Measurements from ENCODE around the gene HS6ST3.
"Not testable (repeated sequence)": the region's sequence is repeated elsewhere in the genome, so short reads cannot be mapped to it uniquely, and the experiment has no call there.

HS6ST3 gene

DNA sequence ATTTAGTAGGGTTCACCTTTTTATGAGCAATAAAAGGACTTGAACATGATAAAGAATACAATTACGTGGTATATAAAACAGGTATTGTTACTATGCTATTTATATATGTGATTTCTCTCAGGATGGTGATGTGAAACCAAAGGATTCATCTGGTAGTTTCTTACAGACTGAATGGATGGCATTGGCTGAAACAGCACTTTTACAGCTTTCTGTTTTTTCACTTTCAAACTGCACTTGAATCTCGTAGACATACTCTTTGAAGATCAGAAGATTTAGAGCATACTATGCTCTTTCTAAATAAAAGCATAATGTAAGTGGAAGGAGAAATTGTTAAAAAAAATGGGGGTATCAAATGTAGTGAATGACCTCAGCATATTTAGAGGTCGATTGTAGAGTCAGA lies 354.8 kb downstream of the HS6ST3 start:
- DNase-seq (ENCODE audit: low spot score) = no peak

DNA sequence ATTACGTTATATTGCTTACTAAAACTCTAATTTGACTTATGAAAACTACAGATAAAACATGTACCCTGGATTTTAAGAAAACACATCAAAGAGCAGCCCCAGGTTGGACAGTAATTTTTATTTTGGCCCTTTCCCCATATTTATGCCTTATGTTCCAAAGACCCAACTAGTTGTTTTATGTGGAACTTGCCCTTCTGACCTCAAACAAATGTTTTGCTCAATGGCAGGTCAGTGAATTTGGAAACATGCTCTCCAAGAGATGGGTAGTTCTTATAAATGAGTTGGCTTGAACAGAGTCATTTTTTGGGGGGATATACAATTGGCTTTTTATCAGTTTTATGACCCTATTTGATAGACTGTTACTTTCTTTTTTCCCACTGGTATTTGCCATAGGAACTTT lies 360.0 kb downstream of the HS6ST3 start:
- no peak for DNase-seq (ENCODE audit: low spot score)

DNA sequence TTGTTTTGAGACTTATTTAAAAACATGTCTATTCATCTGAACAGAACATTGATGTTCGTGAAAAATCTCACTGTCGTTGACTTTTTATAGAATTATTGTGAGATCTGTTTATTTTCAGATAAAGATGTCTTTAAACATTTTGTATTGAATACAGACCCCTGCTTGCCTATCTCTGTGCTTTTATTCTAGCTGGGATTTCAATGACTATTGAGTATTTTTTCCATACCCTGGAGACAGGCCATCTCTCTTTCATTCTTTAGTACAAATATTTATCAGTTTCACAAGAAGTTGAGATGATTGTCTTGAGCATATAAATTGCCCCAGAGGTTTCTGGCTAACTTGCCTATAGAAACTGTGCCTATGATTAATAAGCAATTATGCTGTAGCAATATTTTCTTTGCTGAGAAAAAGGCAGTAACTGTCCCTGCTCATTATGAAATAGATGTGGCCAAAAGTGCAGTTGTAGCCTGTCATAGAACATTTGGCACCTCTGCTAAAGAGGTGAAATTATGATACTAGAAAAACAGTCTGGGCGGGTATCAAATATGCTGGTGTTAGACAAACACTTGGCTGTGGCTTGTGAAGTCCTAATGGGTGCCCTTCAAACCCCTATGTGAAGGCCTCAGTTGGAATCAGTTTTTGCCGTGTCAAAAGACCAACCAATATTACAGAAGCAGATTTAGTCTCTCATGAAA lies 360.6 kb downstream of the HS6ST3 start:
- no peak for DNase-seq (ENCODE audit: low spot score)

DNA sequence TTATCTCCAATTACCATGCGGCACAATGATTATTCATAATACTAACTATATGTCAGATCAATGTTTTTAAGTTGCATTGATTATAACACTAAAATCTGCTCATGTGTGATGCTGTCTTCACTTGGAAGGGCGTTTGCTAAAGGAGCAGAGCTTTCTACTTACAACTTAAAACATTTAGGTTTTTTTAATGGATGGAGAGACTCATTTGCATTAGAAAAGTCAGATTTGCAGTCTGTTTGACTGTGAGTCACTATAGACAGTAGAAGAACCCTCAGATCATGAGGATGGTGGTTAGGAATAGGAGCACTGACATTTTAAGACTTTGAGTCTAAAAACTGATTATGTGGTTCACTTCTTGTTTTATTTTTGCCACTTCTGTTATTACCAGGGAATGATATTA lies 364.6 kb downstream of the HS6ST3 start:
- no peak for DNase-seq (ENCODE audit: low spot score)

DNA sequence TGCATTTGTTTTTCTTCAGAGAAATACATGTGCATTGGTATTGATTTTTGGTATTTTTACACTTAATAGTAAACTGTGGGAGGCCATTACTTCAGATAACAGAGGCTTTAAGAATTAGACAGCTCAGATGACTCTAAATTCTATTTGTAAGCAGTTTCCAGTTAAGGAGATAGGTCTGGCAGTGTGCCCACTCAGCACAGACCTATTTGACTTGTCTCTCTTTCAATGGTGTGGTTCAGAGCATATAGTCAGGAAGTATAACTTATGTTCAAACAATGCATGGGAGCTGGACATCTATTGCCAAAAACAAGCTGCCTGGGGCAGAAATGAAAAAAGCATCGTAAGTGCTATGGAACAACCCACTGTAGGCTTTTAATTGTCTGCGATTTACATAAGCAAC lies 370.7 kb downstream of the HS6ST3 start:
- DNase-seq (ENCODE audit: low spot score) = no peak

DNA sequence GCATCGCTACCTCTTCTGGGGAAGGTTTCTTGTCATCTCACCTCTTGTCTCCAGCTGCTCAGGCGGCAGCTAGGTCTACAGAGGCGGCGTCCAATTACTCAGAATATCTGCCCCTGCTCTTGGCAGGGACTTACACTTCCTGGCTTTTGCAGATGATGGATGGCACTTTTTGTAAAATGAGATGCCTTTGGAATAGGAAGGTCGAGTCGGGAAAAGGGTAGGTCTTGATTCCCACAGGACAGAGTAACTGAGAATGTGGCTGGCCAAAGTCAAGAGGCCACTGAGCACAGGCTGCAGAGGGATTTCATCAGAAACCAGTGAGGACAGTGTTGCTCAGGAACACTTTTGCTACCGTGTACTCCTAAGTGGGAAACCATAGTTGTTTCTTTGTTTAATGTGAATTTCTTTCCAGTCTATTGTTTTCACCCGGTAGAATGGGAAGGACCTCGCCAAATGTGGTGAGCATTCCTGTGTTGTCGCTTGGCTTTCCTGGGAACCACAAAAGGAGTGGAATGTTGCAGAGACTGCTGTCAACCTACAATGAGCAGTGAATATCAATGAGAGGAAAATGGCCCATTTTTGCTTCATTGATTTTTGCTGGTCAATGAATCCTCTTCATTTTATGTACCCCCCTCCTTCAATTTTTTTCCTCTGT lies 383.7 kb downstream of the HS6ST3 start:
- no peak for DNase-seq (ENCODE audit: low spot score)

DNA sequence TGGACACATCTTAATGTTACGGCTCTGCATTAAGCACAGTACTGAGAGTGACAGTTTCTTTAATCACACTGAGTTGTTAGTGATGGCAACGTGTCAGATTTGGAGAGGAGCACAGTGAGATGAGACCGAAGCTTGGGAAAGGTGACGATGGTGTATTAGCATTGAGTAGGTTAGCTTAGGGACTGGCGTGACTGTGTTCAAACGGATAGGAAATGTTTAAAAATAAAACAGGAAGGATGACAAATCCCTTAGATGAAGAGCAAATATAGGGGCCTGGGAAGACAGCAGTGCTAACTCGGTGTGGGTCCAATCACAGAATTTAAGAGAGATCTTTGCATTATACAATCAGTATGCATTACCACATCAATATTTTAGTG lies 384.3 kb downstream of the HS6ST3 start:
- DNase-seq (ENCODE audit: low spot score) = no peak

DNA sequence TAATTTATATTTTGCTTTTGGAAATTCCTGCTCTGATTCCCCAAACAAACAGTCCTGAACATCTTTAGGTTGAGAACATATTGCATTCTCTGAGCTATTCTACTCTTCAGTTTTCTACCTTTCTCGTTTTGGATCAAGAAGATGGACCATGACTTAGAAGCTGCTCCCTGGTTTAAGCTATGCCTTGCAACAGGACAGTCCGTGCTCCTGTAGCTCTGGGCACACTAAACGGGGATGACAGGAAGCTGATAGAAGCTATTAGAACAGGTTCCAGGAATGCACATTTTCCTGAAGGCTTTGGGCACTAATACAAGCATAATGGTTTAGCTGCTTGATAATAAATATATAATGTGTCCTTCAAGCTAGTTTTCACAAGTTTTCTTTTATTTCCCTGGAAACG lies 385.2 kb downstream of the HS6ST3 start:
- no peak for DNase-seq (ENCODE audit: low spot score)

DNA sequence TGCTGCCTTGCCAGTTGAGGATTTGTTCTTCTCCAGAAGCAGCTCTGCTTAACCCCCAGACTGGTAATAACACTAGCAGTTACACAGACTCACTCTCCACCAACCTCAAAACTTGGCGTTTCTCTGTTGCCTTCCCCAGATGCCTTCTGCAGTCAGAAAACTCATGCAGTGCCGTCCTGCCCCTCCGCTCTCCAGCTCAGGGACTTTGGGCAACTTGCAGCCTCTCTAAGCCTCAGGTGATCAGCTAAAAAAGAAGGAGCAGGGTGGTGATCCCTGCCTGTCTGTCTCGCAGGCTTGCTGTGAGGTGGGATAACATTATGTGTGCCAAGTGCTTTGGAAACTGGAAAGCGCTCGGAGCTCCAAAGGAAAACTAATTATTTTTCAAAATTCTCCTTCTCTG lies 391.6 kb downstream of the HS6ST3 start:
- no peak for DNase-seq (ENCODE audit: low spot score)

DNA sequence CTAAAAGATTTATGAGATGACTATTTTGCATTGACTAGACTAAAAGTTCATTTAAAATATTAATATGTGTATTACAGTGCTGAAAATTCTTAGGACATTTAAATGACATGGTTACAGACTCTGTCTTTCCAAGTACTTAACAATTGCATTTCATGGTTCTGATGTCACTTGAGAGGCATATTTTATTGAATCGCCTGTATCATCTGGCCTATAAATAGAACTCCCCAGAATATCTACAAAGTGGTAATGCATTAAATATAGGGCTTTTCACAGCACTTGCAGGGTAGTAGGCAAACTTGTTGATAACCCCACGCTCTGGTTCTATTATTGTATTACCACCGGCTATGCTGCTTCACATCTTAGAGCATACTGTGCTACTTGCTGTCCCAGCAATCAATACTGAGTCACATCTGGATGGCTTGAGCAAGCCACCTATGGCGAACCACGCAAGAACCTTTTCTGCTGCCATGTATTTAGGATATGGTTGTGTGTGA lies 400.6 kb downstream of the HS6ST3 start:
- DNase-seq (ENCODE audit: low spot score) = no peak

DNA sequence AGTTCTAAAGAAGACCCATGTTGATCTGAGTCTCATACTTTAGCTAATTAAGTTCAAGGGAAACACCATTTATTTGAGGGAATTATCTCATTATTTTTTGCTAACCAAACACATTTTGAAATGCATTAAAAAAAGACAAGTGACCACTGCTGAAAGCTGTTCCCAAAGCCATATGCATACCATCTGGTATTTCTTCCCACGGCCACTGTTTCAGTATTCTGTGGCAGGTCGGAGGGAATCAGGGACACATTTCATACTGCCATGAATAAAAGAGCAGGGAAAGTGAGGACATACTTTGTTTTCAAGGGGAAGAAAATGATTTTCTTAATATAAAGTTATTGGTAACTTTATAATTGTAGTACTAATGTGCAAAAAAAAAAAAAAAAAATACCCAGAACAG lies 401.2 kb downstream of the HS6ST3 start:
- no peak for DNase-seq (ENCODE audit: low spot score)

DNA sequence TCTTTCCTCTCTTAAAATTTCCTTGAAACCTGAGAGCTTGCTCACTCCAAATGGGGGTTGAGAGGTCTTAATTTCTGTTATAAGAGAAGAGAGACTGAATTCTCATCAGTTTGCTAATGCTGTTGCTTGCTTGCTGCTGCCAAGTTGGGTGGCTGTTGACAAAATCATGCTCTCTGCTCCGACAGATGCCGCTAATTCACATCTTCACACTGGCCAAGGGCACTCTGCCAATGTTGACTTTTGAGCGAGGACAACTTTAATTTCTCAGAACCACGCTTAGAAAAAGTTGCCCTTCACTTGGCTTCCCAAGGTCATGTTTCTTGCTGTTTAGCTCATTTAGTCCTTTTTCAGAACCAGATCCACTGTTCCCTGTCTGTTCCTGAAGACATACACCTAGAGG lies 402.9 kb downstream of the HS6ST3 start:
- DNase-seq (ENCODE audit: low spot score) = no peak

DNA sequence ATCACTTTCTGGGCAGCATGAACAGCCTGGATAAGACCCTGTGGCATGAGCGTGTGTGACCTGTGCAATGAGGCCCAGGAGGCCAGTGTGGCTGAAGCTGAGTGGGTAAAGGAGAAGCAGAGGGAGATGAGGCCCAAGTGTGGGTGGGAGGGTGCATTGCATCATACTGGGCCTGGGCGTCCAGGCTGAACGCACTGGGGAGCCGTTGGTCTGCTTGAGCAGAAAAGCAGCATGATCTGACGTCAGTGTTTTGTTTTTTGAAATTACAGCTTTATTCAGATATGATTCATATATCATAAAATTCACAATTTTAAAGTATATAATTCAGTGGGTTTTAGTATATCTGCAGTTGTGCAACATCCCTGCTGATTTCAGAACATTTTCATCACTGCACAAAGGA lies 409.7 kb downstream of the HS6ST3 start:
- no peak for DNase-seq (ENCODE audit: low spot score)

DNA sequence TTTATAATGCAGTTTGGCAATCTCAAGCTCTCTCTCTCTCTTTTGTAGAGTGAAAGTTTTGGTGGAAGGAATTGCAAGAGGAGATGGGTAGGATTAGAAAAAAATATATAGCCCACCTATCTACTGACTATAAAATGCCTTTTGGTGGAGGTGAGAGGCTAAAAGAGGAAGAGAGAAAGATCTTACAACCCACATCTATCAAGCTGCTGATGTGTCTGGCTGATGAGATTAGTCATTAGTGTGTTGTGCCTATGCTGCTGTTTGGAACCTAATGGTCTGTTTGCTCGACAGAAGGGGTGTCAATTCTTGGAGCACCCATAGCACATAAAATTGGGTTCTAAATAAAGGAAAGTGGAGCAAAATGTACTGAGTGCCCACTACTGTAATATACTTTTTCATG lies 411.0 kb downstream of the HS6ST3 start:
- no peak for DNase-seq (ENCODE audit: low spot score)

DNA sequence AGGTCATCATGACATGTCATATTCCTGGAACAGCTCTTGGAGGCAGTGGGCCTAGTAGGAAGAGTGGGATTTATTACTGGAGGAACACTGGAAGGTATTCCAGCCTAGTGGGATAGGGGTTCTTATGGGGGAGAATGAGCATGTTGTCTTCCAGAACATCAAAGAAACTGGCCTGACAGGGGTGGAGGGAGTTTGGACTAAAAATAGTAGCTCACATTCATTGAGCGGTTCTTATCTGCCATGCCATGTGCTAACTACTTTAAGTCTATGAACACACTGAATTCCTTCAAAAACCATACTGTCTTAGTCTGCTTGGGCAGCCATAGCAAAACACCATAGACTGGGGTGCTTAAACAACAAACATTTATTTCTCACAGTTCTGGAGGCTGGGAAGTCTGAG lies 413.6 kb downstream of the HS6ST3 start:
- DNase-seq (ENCODE audit: low spot score) = no peak

DNA sequence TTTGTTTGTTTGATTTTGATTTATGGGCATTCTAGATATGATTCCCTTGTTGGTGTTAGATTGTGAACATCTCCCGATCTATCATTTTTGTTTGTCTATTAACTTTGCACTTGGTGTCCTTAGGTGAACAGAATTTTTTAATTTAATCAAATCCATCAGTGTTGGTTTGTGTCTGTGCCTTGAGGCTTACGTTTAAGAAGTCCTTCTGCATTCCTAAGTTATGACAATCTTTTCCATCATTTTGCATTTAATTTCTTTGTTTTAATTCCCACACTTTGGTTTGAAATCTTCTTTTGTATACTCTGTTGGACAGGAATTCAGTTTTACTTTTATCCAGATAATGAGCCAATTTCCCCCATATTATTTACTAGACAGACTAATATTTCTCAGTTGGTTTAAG lies 421.7 kb downstream of the HS6ST3 start:
- no peak for DNase-seq (ENCODE audit: low spot score)

DNA sequence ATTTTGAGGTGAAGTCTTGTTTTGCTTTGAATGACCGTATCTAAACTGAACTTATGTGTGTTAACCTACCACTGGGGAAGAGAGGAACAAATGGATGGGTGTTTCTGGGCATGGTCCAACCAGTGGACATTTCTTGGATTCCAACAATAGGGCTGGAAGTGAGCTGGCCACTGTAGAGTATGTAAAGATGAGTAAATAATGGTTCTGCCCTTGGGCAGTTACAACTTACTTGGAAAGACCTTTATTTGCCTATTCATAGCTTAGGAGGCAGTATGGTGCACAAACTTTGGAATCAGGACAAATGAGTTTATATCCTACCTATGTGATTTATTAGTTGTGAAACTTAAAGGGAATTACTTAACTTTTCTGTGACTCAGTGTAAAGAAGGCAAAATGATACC lies 429.5 kb downstream of the HS6ST3 start:
- DNase-seq (ENCODE audit: low spot score) = no peak

DNA sequence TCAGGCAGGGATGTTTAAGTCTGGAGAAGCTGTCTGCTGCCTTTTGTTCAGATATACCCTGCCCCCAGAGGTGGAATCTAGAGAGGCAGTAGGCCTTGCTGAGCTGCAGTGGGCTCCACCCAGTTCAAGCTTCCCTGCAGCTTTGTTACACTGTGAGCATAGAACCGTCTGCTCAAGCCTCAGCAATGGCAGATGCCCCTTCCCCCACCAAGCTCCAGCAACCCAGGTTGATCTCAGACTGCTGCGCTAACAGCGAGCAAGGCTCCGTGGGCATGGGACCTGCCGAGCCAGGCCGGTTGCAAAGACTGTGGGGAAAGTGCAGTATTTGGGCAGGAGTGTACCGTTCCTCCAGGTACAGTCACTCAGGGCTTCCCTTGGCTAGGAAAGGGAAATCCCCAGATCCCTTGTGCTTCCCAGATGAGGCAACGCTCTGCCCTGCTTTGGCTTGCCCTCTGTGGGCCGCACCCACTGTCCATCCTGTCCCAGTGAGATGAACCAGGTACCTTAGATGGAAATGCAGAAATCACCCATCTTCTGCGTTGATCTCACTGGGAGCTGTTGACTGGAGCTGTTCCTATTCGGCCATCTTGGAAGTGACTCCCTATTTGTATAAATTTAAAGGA lies 434.6 kb downstream of the HS6ST3 start:
- DNase-seq (ENCODE audit: low spot score) = not testable (repeated sequence)

DNA sequence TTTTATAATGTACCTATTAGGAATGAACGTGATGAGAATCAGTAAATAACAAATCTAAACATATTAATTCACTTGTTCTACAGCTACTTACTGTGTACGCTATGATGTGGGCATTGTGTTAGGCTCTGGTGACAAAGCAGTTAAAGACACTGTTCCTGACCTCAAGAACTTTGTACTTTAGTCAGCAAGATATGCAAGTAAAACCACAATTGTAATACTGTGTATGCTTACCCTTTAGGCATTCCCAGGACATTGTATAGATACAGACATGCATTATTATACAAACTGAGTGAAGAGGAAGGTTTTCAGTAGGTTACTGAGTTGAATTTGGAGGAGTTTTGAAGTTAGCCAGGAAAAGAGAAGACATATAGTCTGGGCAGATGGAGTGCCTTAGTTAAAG lies 435.8 kb downstream of the HS6ST3 start:
- DNase-seq (ENCODE audit: low spot score) = no peak

DNA sequence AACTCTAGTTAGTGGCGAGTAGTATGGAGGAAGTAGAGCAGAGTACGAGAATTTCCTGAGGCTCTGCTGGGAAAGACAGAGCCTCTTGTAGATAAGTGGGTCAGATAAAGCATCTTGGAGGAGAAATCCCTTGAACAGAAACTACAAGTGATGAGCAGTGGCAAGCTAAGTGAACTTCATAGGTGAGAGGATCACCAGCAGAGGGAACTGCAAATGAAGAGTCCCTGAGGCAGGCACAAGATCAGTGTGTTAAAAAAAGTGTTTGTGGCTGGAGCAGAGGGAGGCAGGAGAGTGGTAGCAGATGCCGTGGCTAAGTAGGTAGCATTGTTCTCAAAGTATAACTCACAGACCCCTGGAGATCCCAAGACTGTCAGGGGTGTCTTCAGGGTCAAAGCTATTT lies 437.6 kb downstream of the HS6ST3 start:
- no peak for DNase-seq (ENCODE audit: low spot score)

DNA sequence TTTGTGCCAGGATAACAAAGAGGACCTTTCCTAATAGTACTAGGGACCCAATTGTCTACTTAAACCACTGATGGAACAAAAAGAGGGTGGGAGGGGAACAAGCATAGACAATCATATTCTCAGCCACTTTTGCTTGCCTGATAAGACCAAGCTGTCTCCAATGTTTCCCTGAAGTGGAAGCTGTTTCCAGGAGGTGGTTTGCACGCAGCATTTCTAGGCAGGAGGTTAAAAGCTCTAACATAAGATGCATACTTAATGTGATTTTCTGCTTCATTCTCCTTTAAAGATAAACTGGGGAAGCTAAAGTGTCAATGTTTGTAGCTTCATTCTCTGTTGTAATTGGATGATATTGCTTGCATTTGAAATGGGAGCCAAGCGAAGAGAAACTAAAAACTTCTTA lies 442.9 kb downstream of the HS6ST3 start:
- no peak for DNase-seq (ENCODE audit: low spot score)

DNA sequence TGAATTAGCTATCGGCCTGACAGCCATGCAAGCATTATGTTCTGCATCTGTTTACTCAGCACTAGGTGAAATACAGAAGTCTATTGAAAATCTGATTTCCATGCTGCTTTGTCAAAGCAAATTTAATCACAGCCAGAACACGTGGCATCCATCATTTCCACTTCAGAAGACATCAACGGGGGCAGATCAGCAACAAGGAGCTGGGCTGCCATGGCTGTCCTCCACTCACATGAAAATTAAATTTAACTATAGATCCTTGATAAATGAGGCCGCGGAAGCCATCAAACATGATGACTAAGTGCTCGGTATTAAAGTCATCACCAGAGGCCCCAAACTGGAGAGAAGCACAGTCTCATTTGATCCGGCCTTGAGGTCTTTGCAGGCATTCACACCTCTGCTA lies 443.5 kb downstream of the HS6ST3 start:
- no peak for DNase-seq (ENCODE audit: low spot score)

DNA sequence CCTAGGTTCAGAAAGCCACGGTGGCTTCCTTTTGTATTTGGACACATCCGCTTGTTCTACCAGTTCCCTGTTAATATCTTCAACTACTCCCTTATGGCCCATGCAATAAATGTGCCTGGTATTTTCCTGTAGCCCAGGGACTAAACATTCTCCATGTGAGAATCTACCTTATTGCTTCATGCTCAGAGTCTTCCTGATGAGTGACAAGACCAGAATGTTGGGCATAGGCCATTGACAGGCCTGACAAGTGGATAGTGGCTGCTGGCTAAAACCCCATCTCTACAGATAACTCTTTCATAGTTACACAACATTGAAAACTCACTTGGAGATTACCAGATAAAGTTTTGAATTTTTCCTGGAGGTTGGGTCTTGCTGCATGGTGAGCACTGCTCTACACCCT lies 449.9 kb downstream of the HS6ST3 start:
- DNase-seq (ENCODE audit: low spot score) = no peak

DNA sequence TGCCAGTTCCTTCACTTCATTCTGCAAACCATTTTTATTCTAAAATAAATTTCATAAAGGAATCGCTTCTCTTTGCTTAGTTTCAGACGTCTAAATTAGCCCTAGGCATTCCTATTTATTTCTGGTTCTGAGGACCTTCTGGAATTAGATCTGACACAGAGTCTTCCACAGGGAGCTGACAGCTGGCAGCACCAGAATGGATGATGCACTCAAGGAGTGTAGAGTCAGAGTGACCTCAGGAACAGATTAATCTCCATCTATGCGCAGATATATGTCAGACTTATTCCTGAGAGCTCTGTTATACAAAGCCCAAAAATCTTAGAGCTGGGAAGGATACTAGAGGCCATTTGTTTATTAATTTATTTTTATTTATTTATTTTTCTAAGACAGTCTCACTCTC lies 450.8 kb downstream of the HS6ST3 start:
- DNase-seq (ENCODE audit: low spot score) = no peak
